Activated CD4-positive, CD25-positive, alpha-beta regulatory T cell treated with anti-CD3 and anti-CD28 coated beads, Interleukin-2, amount 50 U/mL, for 16 hours (primary cell): ENCODE results near the gene EEPD1.
"Not testable (repeated sequence)": the region's sequence is repeated elsewhere in the genome, so short reads cannot be mapped to it uniquely, and the experiment has no call there.

Source experiments
- DNase-seq: peaks from one replicate; pipeline ENCODE4 v3.0.0-alpha.2; 2020; ENCODE audit warnings: low read depth, low spot score

The EEPD1 gene

DNA sequence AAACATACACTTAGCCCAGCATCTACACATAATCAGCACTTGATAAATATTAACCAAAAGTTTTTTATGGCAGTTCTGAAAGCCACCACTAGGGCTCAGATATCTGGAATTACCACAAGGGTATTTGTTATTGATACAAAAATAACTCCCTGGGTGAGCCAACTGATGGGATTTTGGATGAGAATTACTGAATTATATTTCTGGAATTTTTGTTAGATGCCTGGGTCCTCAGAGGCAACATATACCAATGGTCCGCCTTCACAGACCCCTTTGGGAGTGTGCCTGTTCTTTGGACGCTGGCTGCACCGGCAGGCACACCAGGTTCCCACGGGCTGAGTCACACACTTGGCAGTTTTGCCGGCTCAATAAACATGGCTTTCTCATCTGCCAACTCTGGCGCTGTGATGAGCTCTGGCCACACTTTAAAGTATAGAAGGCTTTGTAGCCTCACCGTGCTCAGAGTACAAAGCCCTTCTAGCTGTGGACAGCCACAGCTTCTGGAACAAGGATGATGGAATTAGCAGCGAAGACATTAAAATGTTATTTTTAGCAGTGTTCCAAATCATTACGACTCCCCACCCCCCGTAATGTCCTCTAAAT is 24.5 kb upstream of the EEPD1 start:
- no peak for DNase-seq

DNA sequence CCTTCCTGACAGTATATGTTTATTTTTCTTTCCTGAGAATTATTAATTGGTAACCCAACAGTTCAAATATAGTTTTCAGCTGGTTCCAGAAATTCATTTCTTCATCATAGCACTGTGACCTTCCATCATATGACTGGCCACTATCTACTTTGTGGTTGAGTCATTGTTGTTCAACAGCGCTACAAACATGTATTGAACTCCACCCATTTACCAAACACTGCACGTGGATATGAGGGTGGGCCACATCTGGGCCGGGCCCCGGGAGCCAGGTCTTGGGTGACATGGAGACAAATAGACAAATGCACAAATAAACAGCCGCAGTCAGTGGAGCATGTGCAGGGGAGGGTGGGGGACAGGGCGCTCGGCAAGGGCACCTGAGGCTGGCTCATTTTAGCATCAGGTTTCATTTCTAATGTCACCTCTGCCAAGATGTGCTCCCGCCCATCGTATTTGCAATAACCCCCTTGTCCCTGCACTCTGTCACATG is 24.0 kb upstream of the EEPD1 start:
- no peak for DNase-seq

DNA sequence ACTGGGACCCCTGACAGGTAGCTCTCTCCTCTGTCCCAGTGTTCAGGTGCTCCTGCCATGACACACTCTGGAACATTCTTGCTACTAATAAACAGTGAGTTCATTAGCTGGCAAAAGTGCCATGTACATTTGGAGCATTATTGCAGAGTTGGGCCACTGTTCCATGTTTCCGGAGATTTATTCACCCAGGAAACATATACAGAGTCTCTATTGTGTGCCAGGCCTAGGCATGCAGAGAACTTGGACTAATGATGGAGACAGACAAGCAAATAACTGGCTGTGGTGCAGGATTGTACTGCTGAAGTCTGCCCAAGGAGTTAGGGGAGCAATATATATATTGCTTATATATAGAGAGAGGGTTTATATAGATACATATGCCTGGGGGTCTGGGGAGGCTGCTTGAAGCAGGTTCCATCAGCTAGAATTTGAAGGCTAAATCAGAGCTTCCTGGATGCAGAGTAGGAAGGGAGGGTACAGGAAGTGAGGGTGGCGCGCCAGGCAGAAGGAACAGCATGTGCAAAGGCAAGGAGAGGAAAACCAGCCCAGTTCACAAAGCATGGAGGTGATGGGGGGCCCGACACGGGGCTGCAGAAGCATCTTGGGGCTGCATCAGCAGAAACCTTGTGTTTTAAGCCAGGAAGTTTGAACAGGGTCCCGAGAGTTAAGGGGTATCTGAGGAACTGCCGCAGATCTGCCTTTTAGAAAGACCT is 22.7 kb upstream of the EEPD1 start:
- no peak for DNase-seq

DNA sequence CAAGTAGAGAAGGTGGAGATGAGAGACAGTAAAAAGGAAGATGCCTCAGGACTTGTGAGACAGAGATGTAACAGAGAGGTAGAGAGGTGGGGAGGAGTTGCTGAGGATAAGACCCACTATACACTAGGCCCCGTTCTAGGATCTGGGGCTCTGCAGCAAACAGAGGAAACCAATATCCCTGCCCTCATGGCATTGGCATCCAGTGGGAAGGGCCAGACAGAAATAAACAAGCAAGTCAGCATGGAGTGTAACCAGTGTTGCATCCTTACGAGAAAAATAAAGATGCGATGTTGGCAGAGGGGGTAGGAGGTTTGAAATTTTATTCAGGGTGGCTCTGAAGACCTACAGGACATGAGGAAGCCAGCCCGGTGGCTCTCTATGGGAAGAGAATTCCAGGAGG is 22.0 kb upstream of the EEPD1 start:
- DNase-seq = no peak

DNA sequence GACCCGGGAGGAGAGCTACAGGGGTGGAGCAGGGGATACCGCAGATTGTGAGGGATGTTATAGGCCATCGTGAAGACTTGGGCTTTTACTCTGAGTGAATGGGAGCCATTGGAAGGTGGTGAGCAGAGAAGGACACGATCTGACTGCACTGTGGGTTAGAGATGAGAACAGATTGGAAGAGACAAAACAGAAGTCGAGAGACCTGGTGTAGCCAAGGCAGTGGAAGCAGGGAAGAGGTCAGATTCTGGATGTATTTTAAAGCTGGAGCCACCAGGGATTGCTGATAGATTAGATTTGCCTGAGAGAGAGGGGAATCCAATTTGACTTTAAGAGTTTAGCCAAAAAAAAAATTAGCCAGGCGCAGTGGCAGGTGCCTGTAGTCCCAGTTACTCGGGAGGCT is 21.6 kb upstream of the EEPD1 start:
- DNase-seq = no peak

DNA sequence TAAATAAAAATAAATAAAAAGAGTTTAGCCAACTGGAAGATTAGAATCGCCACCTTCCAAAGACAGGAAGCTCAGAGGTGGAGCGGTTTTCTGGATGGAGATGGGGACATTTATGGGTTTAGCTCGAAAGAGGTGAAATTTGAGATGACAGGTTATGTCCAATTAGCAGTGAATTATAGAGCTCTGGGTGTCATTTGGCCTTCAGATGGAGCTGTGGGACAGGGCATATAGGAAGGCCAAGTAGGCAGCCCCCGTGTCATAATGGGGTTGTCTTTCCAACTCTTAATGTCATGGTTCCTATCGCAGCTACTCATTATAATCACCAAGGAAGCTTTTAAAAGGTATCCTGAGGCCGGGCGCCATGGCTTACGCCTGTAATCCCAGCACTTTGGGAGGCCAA is 21.0 kb upstream of the EEPD1 start:
- no peak for DNase-seq

DNA sequence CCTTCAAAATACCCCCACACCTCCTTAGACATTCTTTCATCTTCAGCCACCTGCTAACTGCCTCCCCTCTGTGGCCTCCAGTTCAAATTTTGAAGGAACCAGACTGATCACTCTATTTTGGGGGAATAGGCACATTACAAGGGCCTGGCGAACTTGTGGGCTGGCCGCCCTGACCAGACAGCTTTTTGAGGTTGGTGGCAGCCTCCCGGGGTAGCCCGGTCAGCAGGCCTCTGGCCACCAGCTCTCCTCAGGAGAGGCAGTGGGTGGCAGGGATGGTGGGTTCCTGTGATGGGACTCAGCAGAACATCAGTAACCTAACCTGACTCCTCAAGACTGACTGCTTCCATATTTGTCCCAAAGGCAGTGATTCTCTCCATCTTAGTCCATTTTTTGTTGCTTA is 17.4 kb upstream of the EEPD1 start:
- DNase-seq = no peak

DNA sequence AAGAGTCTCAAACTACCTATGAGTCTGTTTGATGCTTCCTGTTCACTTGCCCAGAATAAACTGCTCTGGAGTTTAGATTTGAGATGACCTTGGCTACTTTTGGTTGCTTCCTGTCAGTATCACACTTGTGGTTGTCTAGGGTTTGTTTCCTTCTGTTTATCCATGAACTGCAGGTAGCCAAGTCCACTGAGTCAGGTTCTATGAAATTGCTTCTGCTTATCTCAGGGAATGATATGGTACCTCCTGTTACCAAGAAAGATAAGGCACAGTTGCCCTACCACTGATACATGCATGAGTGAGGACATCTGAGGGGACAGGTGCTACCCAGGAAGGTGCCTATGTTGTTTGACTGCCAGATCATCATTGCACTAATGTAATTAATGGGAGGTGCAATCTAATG is 15.8 kb upstream of the EEPD1 start:
- no peak for DNase-seq

DNA sequence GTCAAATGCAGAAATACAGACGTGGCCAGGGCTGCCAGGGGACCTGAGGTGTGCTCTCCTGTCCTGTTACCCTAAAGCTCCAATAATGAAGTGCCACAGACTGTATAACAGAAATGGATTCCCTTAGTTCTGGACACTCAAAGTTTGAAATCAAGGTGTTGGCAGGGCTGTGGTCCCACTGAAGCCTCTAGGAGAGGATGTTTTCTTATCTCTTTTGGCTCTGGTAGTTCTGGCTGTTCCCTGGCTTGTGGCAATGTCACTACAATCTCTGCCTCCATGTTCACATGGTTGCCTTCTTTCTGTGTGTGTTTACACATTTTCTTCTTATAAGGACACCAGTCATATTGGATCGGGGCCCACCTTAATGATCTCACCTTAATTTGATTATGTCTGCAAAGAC is 15.3 kb upstream of the EEPD1 start:
- no peak for DNase-seq

DNA sequence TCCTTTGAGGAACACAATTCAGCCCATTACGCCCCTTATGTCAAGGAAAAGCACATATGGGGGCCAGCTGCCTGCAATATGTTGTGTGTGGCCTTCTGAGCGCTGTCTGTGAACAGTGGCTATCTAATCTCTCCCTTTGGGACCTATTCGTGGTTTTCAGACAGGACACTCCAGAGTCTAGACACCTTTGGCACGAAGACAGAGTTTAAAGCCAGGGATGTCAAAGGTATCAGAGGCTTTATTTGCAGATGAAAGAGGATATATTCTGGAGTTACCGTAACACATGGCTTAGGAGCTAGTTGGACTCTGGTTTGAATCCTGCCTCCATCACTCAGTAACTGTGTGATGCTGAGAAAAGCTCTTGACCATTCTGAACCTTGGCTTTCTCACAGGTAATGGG is 14.8 kb upstream of the EEPD1 start:
- no peak for DNase-seq

DNA sequence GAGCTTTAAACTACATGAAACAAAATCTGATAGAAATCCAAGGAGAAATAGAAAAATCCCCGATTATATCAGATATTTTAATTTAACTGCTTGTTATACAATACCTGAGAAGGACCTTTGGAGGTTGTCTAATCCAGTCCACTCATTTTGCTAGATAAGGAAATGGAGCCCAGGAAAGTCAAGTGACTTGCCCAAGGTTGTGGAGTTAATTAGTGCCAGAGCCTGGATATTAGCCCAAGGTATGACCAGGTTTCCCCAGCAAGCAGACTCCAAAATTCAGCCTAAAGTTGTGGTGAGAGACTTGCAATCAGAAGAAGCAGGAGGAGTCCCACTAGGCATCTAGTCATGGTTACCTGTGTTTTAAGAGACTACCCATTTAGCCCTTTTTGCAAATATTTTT is 11.7 kb upstream of the EEPD1 start:
- DNase-seq = no peak

DNA sequence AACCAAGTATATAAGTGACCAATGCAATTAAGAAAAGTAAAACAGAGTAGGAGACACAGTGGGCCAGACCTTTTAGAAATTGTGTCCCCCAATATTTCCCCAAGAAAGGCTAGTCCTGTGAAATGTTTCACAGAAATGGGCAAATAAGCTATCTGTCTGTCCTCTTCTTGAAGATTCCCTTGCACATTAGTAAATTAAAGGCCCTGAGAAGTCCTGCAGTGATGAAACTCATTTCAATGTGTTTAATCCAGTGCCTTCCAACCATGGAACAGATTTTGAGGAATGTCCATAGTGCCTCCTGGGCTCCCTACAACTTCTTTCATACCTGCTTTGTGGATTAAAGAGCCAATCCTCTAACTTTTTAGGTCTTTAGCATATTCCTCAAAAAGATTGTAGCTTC is 11.2 kb upstream of the EEPD1 start:
- DNase-seq = no peak

DNA sequence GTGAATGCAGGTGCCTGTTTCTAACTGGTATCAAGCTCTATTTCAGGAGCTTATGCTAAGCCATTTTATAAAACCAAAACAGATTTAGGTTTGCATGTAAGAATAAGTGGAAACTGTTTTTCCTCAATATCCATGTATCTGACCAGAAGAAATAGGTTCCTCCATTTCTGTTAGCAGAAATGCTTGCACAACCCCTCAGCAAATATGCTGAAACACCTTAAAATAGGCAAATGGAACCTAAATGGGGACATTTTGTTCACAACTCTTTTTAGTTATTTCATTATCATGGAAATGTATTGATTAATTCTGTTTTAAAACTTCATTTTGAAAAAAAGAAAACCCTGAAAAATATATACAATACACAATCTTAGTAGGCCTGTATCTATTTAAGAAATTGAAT is 8.9 kb upstream of the EEPD1 start:
- DNase-seq = no peak

DNA sequence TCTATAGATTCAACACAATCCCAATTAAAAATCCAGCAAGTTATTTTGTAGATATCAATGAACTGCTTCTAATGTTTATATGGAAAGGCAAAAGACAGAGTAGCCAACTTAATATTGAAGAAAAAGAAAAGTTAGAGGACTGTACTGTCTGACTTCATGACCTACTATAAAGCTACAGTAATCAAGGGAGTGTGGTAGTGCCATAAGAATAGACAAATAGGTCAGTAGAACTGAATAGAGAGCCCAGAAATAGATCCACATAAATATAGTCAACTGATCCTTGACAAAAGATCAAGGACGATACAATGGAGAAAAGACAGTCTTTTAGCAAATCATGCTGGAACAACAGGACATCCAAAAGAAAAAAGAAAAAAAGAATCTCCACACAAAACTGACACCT is 7.4 kb upstream of the EEPD1 start:
- DNase-seq = no peak

DNA sequence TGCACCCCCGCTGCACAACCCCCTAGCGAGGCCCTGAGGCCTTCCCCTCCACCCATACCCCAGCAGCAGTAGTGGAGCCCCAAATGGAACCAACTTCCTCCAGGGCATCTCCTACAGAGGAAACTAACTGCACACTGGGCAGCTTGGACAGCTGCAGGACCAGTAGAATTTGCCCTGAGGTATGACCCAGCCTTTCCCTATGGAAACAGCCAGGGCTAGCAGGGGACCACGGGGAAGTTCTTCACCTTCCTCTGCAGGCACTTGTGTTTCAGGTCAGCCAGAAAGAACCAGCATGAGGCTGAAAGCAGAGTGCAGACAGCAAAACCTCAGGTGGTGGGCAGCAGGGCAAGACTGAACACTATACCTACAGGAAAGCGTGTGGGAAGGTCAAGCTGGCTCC is 5.7 kb upstream of the EEPD1 start:
- DNase-seq = no peak

DNA sequence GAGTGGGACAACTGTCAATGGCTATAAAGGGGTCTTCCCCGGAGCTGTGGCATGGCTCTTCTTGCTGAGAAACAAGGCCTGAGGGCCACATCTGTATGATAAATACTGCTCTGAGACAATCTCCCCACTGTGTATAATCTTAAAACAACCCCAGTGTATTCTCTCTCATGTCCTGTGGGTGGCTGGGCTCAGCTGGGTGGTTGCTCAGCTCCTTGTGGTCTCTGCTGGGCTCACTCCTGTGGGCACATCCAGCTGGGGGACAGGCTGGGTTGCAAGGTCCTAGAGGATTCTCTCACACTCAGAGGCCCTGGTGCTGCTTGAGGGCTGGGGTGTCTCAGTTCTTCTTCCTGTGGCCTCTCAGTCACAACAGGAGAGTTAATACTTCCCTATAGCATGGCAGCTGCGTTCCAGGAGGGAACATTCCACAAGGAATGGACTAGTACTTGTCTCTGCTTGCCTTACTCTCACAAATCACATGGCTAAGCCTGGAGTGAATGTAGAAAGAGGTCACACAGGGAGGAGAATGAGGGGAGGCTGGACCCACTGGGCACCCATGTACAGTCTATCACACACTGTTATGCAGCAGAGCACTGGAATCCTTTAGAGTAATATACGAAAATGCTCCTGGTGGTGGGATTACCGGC is 4.5 kb upstream of the EEPD1 start:
- DNase-seq = no peak

DNA sequence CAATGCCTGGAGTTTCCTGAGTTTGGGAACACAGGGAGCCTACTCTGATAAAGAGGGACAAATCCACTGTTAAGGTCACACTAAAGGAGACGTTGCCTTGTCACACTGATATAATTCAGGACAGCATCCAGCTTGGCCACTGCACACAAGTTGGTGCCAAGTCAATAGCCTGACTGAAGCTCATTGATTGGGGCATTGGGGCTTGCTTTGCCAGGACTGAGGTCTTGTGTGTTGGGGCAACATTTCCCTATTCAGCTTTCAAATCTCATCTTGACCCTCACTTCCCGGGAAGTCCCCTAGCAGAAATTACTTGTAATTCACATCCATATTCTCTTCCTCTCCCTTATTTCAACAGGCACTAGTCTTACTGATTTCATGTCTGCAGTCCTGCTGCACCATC is 3.8 kb upstream of the EEPD1 start:
- DNase-seq = not testable (repeated sequence)

DNA sequence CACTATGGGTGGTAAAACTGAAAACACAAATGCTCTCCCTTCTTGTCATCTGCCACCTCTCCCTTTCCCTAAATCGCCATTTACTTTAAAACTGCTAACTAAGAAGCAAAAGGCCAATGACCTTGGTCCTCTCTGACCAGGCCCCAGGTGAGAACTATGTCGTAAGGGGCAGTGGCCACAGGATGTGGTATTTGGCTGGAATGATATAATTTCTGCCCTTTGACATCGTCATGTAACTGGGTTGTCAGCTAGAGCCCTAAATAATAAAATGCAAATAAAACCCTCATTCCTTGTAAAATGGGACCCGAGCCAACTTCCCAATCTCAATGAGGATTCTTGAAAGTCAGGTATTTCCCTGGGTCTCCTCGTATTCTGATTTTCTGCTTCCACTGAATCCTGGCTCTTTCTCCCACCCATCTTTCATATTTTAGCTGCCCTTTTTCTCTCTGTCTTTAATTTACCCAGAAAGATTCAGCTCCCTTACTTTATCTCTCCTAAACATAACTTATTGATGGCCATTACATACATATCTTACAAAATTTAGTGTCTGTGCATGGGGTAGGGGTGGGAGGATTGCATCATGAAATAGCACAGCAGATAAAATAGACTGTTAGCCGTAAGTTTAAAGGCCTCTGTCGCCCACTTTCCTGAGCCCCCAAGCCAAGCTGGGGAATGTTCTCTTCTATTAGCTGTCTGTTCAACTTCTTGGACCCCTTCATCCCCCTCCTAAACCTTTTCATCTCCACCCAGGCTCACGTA is 3.2 kb upstream of the EEPD1 start:
- no peak for DNase-seq

DNA sequence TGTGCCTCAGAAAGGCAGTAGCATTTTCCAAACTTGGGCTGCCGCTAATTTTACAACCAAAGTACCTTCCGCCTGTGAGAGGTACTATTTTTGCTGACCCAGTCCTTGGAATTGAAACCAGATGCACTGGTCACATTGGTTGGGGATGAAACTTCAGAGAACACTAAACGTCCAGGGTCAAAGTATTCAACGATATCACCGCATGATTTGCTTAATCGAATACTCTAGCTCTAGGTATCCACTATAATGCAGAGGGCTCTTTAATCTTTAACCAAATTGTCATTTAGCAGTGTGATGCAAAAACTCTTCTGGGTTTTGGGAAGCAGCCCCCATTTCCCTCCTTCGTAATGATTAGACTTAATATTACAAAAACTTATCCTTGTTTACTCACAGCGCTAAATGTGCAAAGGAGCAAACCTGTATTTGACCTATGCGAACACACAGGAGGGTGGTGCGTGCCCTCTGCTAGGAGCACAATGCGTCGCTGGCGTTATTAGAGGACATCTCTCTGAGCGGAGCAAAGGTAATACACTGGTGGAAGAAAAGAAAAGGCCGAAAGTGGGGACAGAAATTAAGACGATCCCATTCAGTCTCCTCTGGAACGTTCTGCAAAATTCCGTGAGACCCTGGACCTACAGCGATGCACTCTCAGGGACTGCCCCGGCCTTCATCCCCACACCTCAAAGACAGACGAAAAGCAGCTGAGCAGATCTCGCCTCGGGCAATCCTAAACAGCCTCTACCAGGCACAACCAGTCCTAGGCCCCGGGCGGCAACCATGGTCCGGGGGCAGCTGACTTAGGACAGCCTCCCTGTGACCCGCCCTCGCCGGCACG is 916 bp upstream of the EEPD1 start:
- no peak for DNase-seq

DNA sequence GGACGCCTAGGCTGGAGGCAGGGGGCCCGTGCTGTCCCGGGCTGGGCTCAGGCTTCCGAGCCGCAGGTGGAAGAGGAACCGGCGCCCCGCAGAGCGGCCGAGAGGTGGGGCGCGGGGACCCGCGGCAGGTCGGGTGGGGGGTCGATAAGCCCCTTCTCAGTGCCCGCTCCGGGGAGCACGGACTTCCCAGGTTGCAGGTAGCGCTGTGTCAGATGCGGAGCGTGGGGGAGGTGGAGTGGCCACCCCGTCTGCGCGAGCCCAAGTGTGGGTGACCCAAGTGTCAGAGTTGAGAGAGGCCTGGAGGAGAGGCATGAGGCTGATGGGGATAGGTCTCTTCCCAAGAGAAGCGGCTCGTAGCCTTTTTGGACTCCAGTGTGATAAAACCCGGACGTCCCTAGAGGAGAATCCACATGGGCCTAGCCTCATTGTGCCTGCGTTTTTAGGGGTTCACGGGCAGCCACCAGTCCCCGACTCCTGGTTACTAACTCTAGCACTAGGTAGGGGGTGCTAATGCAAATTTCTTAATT is 580 bp downstream of the EEPD1 start:
- DNase-seq = no peak
